ENCODE data around the gene NKX6-2. TPM values are rescaled to one million over a fixed set of nuclear protein-coding genes. Genes with fewer than 3 reads are reported as not detected.
"Not testable (repeated sequence)": the region's sequence is repeated elsewhere in the genome, so short reads cannot be mapped to it uniquely, and the experiment has no call there.

Gene NKX6-2
- total RNA-seq, 1 donor from 2014 or later, result not detected

DNA sequence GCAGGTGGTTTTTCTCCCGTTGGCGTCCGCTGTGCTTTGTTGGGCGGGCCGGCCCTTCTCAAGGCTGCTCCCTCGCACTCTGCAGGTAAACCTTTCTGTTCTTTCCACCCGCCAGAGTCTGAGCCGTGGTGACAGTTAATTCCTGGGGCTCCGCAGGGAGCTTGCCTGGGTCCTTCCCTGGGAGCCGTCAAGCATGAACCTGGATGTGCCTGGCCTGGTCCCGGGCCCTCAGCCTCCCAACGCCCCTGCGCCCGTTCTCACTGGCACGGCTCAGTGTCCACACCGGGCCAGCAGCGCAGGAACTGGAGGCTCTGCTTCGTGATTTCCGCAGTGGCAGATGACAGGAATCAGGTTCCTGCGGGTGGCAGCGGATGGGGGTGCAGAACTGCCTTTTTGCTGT is 10.9 kb upstream of the NKX6-2 start:
- no peaks in the 10 kb centered on the region for H3K36me3 ChIP-seq (ENCODE audit: control insufficient read depth, insufficient read depth, low read length)
- FAIRE-seq (no peak), DNase-seq (ENCODE audit: low read depth) (no peak)
- no peak overlapping the region for H3K4me3 ChIP-seq (ENCODE audit: low read depth, low read length)
- H3K27me3 ChIP-seq (ENCODE audit: control insufficient read depth, insufficient read depth, low read length), result no peaks in the 10 kb centered on the region
- TF ChIP-seq, protein P1, sequence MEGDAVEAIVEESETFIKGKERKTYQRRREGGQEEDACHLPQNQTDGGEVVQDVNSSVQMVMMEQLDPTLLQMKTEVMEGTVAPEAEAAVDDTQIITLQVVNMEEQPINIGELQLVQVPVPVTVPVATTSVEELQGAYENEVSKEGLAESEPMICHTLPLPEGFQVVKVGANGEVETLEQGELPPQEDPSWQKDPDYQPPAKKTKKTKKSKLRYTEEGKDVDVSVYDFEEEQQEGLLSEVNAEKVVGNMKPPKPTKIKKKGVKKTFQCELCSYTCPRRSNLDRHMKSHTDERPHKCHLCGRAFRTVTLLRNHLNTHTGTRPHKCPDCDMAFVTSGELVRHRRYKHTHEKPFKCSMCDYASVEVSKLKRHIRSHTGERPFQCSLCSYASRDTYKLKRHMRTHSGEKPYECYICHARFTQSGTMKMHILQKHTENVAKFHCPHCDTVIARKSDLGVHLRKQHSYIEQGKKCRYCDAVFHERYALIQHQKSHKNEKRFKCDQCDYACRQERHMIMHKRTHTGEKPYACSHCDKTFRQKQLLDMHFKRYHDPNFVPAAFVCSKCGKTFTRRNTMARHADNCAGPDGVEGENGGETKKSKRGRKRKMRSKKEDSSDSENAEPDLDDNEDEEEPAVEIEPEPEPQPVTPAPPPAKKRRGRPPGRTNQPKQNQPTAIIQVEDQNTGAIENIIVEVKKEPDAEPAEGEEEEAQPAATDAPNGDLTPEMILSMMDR (IDR thresholded peaks at IDR 0.05; ENCODE audit: insufficient read depth, low read length, severe bottlenecking), result no peak

DNA sequence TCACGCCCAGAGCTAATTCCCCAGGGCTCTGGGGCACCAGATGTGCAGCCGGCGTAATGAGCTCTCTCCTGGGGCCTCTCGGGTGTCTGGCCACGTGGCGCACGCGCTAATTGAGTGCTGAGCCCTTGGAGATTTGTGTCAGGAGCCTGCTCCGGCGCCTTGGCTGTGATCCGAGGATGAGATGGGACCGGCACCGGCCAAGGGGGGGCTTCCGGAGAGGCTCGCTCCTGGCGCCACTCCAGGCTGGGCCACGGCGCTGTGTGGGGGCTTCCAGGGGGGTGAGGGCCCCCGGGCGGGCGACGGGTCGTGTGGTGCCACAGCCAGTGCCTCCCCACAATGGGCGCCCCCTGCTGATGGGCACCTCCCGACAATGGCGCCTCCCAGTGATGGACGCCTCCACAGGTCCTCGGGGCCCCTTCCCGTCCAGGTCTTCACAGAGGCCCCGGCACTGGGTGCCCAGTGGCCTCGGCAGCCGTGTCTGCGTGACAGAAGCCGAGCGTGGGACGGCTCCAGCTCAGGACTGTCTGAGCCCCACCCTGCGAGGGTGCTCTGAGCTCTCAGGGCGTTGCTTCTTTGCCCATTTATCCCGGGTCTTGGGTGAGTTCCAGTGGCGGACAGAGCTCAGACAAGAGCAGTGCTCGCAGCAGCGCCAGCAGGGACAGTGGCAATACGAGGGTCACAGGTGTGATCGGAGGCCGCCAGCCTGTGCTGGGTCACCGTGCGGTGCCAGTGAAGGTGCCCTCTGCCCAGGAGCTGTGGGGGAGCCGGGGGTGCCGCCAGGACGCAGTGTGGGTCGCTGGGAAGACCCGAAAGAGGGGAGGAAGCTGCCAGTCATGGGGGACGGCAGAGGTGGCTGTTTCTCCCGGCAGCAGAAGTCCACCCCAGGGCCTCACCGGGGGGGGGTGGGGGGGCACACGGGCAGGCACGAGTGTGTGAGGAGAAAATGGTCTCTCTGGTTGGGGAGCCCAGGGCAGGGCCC is 8.2 kb upstream of the NKX6-2 start:
- H3K27me3 ChIP-seq (ENCODE audit: control insufficient read depth, insufficient read depth, low read length), result no peaks in the 10 kb centered on the region
- H3K4me3 ChIP-seq (ENCODE audit: low read depth, low read length), result no peak overlapping the region
- TF ChIP-seq, protein P1 (IDR thresholded peaks at IDR 0.05; ENCODE audit: insufficient read depth, low read length, severe bottlenecking), result no peak
- DNase-seq (ENCODE audit: low read depth), result no peak
- no peak for FAIRE-seq
- H3K36me3 ChIP-seq (ENCODE audit: control insufficient read depth, insufficient read depth, low read length), result no peaks in the 10 kb centered on the region

DNA sequence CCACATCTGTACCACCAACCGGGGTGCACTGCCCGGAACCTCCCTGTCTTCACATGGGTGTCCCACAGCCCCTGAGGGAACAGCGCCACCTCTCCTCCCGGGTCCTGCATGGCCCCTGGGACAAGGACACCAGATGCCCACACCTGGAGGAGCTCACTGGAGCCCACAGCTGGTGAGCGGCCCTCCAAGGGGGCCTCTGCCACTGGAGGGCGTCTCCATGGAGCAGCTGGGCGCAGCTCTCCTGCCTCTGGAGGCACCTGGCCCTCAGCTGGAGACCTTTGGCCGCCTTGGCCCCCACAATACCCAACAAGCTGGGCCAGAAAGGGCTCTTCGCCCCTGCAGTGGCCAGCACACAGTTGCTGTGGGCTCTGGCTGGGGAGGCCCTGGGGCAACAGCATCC is 7.3 kb upstream of the NKX6-2 start:
- Histone ChIP-seq H3K36me3 (ENCODE audit: control insufficient read depth, insufficient read depth, low read length) (no peaks in the 10 kb centered on the region), H3K4me3 (ENCODE audit: low read depth, low read length) (no peak overlapping the region), H3K27me3 (ENCODE audit: control insufficient read depth, insufficient read depth, low read length) (peaks cover 4% of the 10 kb centered on the region)
- DNase-seq (ENCODE audit: low read depth) (no peak), FAIRE-seq (no peak)
- TF ChIP-seq, protein P1 (IDR thresholded peaks at IDR 0.05; ENCODE audit: insufficient read depth, low read length, severe bottlenecking), result no peak

DNA sequence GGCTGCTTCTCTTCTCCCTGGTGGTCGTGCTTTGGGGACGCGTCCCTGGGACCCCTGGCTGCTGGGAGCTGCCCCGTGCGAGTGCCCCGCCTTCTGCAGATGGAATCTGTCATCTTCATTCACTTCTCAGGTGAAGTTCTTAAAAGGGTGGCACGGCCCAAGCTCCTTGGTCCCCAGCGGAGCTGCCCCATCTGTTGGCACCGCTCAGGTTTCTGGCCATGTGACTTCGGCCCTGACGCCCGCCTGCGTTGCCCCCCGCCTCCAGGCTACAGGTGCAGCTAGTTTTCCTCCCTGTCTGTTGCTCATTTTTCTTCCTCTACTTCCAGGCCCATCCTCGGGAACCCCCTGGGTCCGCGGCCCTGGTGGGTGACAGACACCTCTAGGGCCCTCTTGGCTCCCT is 6.8 kb upstream of the NKX6-2 start:
- DNase-seq (ENCODE audit: low read depth) (no peak), FAIRE-seq (no peak)
- TF ChIP-seq, protein P1 (IDR thresholded peaks at IDR 0.05; ENCODE audit: insufficient read depth, low read length, severe bottlenecking), result no peak
- Histone ChIP-seq H3K4me3 (ENCODE audit: low read depth, low read length) (no peak overlapping the region), H3K27me3 (ENCODE audit: control insufficient read depth, insufficient read depth, low read length) (peaks cover 7% of the 10 kb centered on the region), H3K36me3 (ENCODE audit: control insufficient read depth, insufficient read depth, low read length) (no peaks in the 10 kb centered on the region)

DNA sequence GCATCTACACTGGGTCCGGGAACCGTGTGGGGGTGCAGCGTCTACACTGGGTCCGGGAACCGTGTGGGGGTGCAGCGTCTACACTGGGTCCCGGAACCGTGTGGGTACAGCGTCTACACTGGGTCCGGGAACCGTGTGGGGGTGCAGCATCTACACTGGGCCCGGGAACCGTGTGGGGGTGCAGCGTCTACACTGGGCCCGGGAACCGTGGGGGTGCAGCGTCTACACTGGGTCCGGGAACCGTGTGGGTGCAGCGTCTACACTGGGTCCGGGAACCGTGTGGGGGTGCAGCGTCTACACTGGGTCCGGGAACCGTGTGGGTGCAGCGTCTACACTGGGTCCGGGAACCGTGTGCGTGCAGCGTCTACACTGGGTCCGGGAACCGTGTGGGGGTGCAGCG is 6.2 kb upstream of the NKX6-2 start:
- not testable (repeated sequence) for FAIRE-seq; H3K4me3 ChIP-seq (ENCODE audit: low read depth, low read length); H3K27me3 ChIP-seq (ENCODE audit: control insufficient read depth, insufficient read depth, low read length); H3K36me3 ChIP-seq (ENCODE audit: control insufficient read depth, insufficient read depth, low read length); DNase-seq (ENCODE audit: low read depth)

DNA sequence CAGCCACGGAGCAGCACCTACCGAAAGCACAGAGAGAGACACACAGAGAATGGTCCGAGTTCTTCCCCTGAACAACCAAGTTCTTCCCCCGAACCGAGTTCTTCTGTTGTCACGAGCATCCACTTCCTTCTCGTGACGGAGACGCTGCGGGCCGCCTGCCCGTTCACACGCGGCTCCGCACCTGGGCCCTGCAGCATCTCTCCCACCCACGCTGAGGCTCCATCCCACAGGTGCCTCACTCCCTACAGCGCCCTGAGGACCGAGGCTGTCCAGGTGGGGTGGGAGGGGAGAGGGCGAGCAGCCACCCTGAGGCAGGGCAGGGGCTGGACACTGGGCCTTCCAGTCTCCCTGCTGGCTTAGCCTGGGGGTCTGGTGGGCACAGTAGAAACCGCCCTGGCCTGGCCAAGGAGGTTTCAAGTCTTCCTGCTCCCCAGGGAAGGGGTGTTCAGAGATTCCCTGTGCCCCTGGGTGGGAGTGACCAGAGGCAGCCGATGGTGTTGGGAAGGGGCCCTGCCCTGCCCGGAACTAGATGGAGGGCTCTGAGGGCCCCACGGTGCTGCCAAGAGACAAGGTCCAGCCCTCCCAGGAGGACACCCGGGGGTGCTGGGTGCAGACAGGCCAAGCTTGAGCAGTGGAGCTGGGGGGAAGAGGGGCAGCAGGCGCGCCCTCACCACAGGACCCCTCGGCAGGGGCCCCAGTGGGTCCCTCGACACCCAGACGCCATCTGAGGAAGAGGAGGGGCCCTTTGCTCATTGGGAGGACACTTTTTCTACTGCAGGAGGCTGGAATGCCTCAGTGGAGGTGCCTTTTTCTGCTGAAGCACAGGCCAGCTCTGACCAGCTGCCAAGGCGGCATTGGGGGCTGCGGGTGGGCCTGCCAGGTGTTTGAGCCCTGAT is 5.2 kb upstream of the NKX6-2 start:
- TF ChIP-seq, protein P1 (IDR thresholded peaks at IDR 0.05; ENCODE audit: insufficient read depth, low read length, severe bottlenecking), result no peak
- DNase-seq (ENCODE audit: low read depth), result no peak
- FAIRE-seq, result no peak
- no peak overlapping the region for H3K4me3 ChIP-seq (ENCODE audit: low read depth, low read length)
- no peaks in the 10 kb centered on the region for H3K36me3 ChIP-seq (ENCODE audit: control insufficient read depth, insufficient read depth, low read length)
- peaks cover 14% of the 10 kb centered on the region for H3K27me3 ChIP-seq (ENCODE audit: control insufficient read depth, insufficient read depth, low read length)
